Natural killer cell (primary cell): ENCODE data around the gene RTTN. TPM values are rescaled to one million over a fixed set of nuclear protein-coding genes. Genes with fewer than 3 reads are reported as not detected.

Experiments
- ATAC-seq, 3 donors: fragments of 150-1000 bp in 2 of 3; fragments of 200-7000 bp in 1 of 3; cut with Tn5 transposase; 1 replicate in 1 of 3; 2 replicates in 2 of 3; pipeline ENCODE4 v1.10.0; 2021; ENCODE audit warnings: mild to moderate bottlenecking in 2 of 3, moderate library complexity in 2 of 3
- DNase-seq, 2 donors: peaks; one replicate each; pipeline versions ENCODE4 v3.0.0 to v3.0.0-alpha.2; 2013 to 2021; ENCODE audit warnings: mixed read lengths in 1 of 2
- H3K27ac ChIP-seq: one replicate; pipeline ENCODE4 v1.5.1; 2013; ENCODE audit warnings: mild to moderate bottlenecking, low read length
- H3K27me3 ChIP-seq: one replicate; pipeline ENCODE4 v1.6.1; 2013; ENCODE audit warnings: low read length; ENCODE audit not compliant: control insufficient read depth, insufficient read depth
- H3K36me3 ChIP-seq: one replicate; pipeline ENCODE4 v1.6.1; 2013; ENCODE audit warnings: low read length; ENCODE audit not compliant: control insufficient read depth, insufficient read depth
- H3K4me1 ChIP-seq: one replicate; pipeline ENCODE4 v1.6.1; 2013; ENCODE audit warnings: low read length; ENCODE audit not compliant: control insufficient read depth, insufficient read depth
- H3K4me3 ChIP-seq: one replicate; pipeline ENCODE4 v1.5.1; 2013; ENCODE audit warnings: low read length
- H3K9me3 ChIP-seq: one replicate; pipeline ENCODE4 v1.6.1; 2013; ENCODE audit warnings: low read length; ENCODE audit not compliant: control insufficient read depth, insufficient read depth
- H3K27ac Mint-ChIP-seq, 2 donors: one replicate each; pipeline ENCODE4 v1.8.0; 2022; ENCODE audit warnings: mild to moderate bottlenecking in 2 of 2, mixed read lengths in 2 of 2, moderate library complexity in 1 of 2
- H3K27me3 Mint-ChIP-seq, 2 donors: one replicate each; pipeline ENCODE4 v1.8.0; 2022; ENCODE audit warnings: low read depth in 2 of 2, mixed read lengths in 2 of 2
- H3K36me3 Mint-ChIP-seq: one replicate; pipeline ENCODE4 v1.8.0; 2022; ENCODE audit warnings: mixed read lengths
- H3K4me1 Mint-ChIP-seq, 2 donors: one replicate each; pipeline ENCODE4 v1.8.0; 2022; ENCODE audit warnings: mixed read lengths in 2 of 2
- H3K4me3 Mint-ChIP-seq: one replicate; pipeline ENCODE4 v1.8.0; 2022; ENCODE audit warnings: mild to moderate bottlenecking, moderate library complexity, mixed read lengths
- H3K9me3 Mint-ChIP-seq, 2 donors: one replicate each; pipeline ENCODE4 v1.8.0; 2022; ENCODE audit warnings: mixed read lengths in 2 of 2
- WGBS: methylation state at CpG from one replicate; pipeline ENCODE4 v1.1.7; 2013; ENCODE audit warnings: missing lambda C conversion rate; ENCODE audit not compliant: insufficient coverage; 5-methylcytosine and 5-hydroxymethylcytosine counted together
- intact Hi-C: fragments of 100-400 bp; cut with micrococcal nuclease; formaldehyde crosslinking; loops from one replicate; pipeline ENCODE4 v1.14.2; 2022
- total RNA-seq, 4 donors: library from RNA; stranded (reverse); fragments of 120-200 nt in 1 of 4; gene quantifications; one replicate each; pipeline versions ENCODE4 v1.2.3 to v1.2.4, GENCODE V29; 2013 to 2022
- TF ChIP-seq, protein P1 (sequence below): fragments of 200-600 bp; IDR thresholded peaks from one replicate; pipeline ENCODE4 v1.8.0; 2022; ENCODE audit warnings: antibody characterized with exemption

Gene RTTN
- total RNA-seq, 3 donors from 2014 or later (not counting 1 experiment from before 2014, with no cell fraction given), result 33.0 to 41.0 (median 35.5) TPM

DNA sequence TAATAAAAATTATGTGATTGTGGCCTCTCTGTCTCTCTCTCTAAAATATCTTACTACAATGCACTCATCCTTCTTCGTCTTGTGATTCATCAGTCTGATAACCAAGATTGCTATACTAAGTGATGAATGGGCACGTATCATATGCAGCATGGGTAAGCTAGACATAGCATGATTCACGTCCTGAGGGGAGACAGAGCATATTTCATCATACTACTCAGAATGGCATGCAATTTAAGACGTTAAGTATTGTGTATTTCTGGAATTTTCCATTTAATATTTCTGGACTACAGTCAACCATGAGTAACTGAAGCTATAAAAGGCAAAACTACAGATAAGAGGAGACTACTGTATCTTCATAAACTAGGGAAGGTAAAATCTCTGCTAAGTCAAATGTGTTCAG lies 160.9 kb downstream of the RTTN start:
- no peak for DNase-seq
- no peak overlapping the region for H3K4me3 Mint-ChIP-seq
- ATAC-seq, result no peak
- H3K4me1 Mint-ChIP-seq, result peaks cover 0 to 5% of the 10 kb centered on the region in 2 donors
- H3K27ac Mint-ChIP-seq, result no peak overlapping the region
- no peaks in the 10 kb centered on the region for H3K27me3 Mint-ChIP-seq
- no peaks in the 10 kb centered on the region for H3K9me3 Mint-ChIP-seq
- intact Hi-C loops, result no loop called here
- Histone ChIP-seq H3K4me1 (no peaks in the 10 kb centered on the region), H3K4me3 (no peak overlapping the region), H3K9me3 (no peaks in the 10 kb centered on the region), H3K27ac (no peak overlapping the region), H3K36me3 (peaks cover 5% of the 10 kb centered on the region), H3K27me3 (no peaks in the 10 kb centered on the region)
- TF ChIP-seq, protein P1, sequence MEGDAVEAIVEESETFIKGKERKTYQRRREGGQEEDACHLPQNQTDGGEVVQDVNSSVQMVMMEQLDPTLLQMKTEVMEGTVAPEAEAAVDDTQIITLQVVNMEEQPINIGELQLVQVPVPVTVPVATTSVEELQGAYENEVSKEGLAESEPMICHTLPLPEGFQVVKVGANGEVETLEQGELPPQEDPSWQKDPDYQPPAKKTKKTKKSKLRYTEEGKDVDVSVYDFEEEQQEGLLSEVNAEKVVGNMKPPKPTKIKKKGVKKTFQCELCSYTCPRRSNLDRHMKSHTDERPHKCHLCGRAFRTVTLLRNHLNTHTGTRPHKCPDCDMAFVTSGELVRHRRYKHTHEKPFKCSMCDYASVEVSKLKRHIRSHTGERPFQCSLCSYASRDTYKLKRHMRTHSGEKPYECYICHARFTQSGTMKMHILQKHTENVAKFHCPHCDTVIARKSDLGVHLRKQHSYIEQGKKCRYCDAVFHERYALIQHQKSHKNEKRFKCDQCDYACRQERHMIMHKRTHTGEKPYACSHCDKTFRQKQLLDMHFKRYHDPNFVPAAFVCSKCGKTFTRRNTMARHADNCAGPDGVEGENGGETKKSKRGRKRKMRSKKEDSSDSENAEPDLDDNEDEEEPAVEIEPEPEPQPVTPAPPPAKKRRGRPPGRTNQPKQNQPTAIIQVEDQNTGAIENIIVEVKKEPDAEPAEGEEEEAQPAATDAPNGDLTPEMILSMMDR, result no peak
- H3K36me3 Mint-ChIP-seq, result no peaks in the 10 kb centered on the region
- WGBS, result 96% methylated on average over 3 of the region's 4 CpGs

DNA sequence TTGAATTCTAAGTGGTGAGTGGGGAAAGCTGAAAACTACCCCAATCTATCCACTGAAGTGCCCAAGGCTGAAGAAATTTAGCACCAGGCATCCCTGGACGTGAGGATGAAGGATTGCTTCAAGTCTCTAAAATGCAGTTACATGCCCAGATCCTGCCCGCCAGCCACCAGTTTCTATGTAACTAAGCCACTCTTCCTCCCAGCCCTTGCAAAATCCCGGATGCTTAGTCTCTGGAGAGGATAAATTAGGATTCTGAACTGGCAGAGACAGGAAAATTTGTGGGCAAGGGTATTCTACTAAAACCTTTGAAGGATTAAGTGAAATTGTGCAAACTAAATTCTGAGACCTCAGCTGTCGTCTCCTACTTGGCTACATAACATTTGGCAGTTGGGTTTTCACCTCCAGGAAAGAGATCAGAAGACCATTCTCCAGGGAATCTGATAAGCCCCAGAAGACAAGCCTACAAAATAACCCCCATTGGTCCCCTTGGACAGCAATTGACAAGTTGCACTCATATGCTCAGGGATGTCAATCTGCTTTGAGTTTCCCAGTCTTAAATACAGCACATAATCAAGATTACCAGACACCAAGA lies 163.9 kb downstream of the RTTN start:
- TF ChIP-seq, protein P1, result no peak
- no peaks in the 10 kb centered on the region for H3K4me1 ChIP-seq
- intact Hi-C loops, result no loop called here
- 97% methylated on average over 2 of the region's 4 CpGs for WGBS
- ATAC-seq (no peak), DNase-seq (no peak)
- H3K27ac ChIP-seq, result no peak overlapping the region
- Mint-ChIP-seq H3K36me3 (no peaks in the 10 kb centered on the region), H3K4me3 (no peak overlapping the region), H3K4me1 (peaks cover 0 to 5% of the 10 kb centered on the region in 2 donors), H3K9me3 (no peaks in the 10 kb centered on the region), H3K27me3 (no peaks in the 10 kb centered on the region), H3K27ac (no peak overlapping the region)
- H3K9me3 ChIP-seq, result no peaks in the 10 kb centered on the region
- H3K27me3 ChIP-seq, result no peaks in the 10 kb centered on the region
- H3K36me3 ChIP-seq, result no peaks in the 10 kb centered on the region
- no peak overlapping the region for H3K4me3 ChIP-seq

DNA sequence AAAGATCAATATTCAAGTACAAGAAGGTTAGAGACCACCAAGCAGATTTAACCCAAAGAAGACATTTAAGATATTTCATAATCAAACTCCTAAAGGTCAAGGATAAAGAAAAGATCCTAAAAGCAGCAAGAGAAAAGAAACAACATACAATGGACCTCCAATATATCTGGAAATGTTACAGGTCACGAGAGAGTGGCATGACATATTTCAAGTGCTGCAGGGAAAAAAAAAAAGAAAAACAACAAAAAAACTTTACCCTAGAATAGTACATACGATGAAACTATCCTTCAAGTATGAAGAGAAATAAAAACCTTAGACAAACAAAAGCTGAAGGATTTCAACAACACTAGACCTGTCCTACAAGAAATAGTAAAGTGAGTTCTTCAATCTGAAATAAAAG lies 166.3 kb downstream of the RTTN start:
- H3K27me3 Mint-ChIP-seq, result no peaks in the 10 kb centered on the region
- TF ChIP-seq, protein P1, result no peak
- no peak for DNase-seq
- H3K9me3 Mint-ChIP-seq, result no peaks in the 10 kb centered on the region
- Histone ChIP-seq H3K27ac (no peak overlapping the region), H3K36me3 (no peaks in the 10 kb centered on the region), H3K27me3 (no peaks in the 10 kb centered on the region), H3K4me1 (no peaks in the 10 kb centered on the region), H3K4me3 (no peak overlapping the region), H3K9me3 (no peaks in the 10 kb centered on the region)
- ATAC-seq, result no peak
- H3K27ac Mint-ChIP-seq, result no peak overlapping the region
- intact Hi-C loops, result no loop called here
- no peak overlapping the region for H3K4me3 Mint-ChIP-seq
- no CpG with 5 or more reads among the region's 2 CpGs for WGBS
- H3K4me1 Mint-ChIP-seq, result peaks cover 5% of the 10 kb centered on the region in 2 donors
- no peaks in the 10 kb centered on the region for H3K36me3 Mint-ChIP-seq
